Measurements from ENCODE around the gene FAM76B.

DNA sequence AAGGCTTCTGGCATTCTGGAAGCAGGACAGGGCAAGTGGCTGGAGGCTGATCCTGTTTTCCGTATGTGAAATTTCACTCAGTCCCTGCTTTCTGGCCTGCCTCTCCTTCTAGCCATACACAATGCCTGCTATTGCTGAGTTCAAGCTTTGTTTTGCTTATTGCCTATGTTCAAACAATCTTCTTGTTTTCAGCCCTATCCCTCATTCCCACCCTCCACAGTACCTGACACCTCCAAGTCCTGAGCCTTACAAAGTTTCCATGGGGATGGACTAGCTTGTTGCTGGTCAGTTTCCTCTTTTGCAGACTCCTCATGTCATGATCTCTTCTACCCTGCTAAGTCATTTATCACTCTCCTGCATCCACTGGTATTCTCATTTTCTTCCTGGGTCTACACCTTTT, 38.1 kb downstream of the FAM76B start:
- TF ChIP-seq, protein P1, sequence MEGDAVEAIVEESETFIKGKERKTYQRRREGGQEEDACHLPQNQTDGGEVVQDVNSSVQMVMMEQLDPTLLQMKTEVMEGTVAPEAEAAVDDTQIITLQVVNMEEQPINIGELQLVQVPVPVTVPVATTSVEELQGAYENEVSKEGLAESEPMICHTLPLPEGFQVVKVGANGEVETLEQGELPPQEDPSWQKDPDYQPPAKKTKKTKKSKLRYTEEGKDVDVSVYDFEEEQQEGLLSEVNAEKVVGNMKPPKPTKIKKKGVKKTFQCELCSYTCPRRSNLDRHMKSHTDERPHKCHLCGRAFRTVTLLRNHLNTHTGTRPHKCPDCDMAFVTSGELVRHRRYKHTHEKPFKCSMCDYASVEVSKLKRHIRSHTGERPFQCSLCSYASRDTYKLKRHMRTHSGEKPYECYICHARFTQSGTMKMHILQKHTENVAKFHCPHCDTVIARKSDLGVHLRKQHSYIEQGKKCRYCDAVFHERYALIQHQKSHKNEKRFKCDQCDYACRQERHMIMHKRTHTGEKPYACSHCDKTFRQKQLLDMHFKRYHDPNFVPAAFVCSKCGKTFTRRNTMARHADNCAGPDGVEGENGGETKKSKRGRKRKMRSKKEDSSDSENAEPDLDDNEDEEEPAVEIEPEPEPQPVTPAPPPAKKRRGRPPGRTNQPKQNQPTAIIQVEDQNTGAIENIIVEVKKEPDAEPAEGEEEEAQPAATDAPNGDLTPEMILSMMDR (IDR thresholded peaks at IDR 0.05; ENCODE audit: low read length): no peak
- no peak for TF ChIP-seq EZH2 (optimal IDR thresholded peaks at IDR 0.05; ENCODE audit: low read depth, low read length)

Data from MM.1S (cell line).